H1 (cell line): ENCODE data around the gene ACAD9. TPM values are rescaled to one million over a fixed set of nuclear protein-coding genes. Genes with fewer than 3 reads are reported as not detected.

Experiments
- HDAC6 ChIP-seq: IDR thresholded peaks from one replicate; pipeline ENCODE4 v1.7.1; 2012; ENCODE audit warnings: low read depth, mild to moderate bottlenecking, inconsistent platforms, low read length, moderate library complexity
- TBP ChIP-seq: IDR thresholded peaks from 2 replicates; pipeline ENCODE4 v1.6.1; 2011; ENCODE audit warnings: low read depth, low read length, improper control_type of control experiment
- polyA plus RNA-seq, 7 experiments: library from polyadenylated mRNA; depleted of rRNA in 3 of 7; stranded (reverse) in 5 of 7; unstranded in 2 of 7; fragments of >200 nt in 5 of 7; fragments of 200-250 nt in 2 of 7; gene quantifications; 1 replicate in 5 of 7; 2 replicates in 1 of 7; 4 replicates in 1 of 7; pipeline versions ENCODE4 v1.2.1 to v1.2.3, GENCODE V29; 2011 to 2013; ENCODE audit warnings: missing spikeins in 2 of 7, mixed read lengths in 2 of 7
- total RNA-seq: library from RNA; stranded (reverse); fragmentation: NEBNext Ultra II Directional; extraction: Animal tissue kit (Norgen Biotek cat#: 25700); gene quantifications from 2 replicates; pipeline ENCODE4 v1.2.1, GENCODE V29; 2021
- TF ChIP-seq, protein P1 (sequence below): IDR thresholded peaks from 2 replicates; pipeline ENCODE4 v1.6.1; 2011; ENCODE audit warnings: low read depth, mild to moderate bottlenecking, low read length; ENCODE audit not compliant: insufficient read depth

ACAD9 gene
- total and polyA plus RNA-seq, 2 of the 8 experiments (the other 6 are each of a cell fraction or from before 2014, with no cell fraction given), result 27.5 to 28.9 TPM

DNA sequence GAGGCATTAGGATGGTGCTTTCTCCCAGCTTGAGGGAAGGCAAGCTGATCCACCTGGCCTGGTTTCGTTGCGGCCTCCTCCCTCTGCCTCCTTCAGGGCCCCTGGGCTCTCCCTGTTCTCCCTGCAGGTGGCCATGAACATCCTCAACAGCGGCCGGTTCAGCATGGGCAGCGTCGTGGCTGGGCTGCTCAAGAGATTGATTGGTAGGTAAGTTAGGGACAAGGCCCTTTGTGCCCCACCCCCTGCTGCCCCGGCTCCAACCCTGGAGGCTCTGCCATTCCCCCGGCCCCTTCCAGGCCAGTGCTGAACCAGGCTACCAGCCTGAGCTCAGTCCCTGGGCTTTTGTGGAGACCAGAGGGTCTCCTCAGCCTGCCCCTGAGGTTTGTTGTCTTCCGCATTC lies 23.0 kb downstream of the ACAD9 start (continued):
- TF ChIP-seq, protein P1, sequence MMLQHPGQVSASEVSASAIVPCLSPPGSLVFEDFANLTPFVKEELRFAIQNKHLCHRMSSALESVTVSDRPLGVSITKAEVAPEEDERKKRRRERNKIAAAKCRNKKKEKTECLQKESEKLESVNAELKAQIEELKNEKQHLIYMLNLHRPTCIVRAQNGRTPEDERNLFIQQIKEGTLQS, result no peak
- TF ChIP-seq HDAC6, result no peak
- no peak for TF ChIP-seq TBP
